Activated B cell treated with CpG ODN at 0.5 μM for 24 hours (primary cell): ENCODE results near the gene ATRN. TPM values are rescaled to one million over a fixed set of nuclear protein-coding genes. Genes with fewer than 3 reads are reported as not detected.

Experiments
- ATAC-seq: fragments of 200-7000 bp; cut with Tn5 transposase; one replicate; pipeline ENCODE4 v1.10.0; 2021; ENCODE audit warnings: low read depth, mild to moderate bottlenecking, moderate library complexity
- CTCF ChIA-PET: fragments of 350-600 bp; sonication (Branson Sonifier 250); formaldehyde crosslinking; loops from one replicate; lab custom pipeline; 2021; ENCODE audit warnings: antibody characterized with exemption; lab: Charles Lee
- POLR2A ChIA-PET: fragments of 350-600 bp; sonication (Branson Sonifier 250); formaldehyde crosslinking; loops from one replicate; lab custom pipeline; 2021; ENCODE audit warnings: antibody characterized with exemption; lab: Charles Lee
- DNase-seq: peaks from one replicate; pipeline ENCODE4 v3.0.0; 2022
- H3K27ac Mint-ChIP-seq: one replicate; pipeline ENCODE4 v1.8.0; 2020; ENCODE audit warnings: mixed read lengths
- H3K27me3 Mint-ChIP-seq: one replicate; pipeline ENCODE4 v1.8.0; 2021; ENCODE audit warnings: mixed read lengths
- H3K36me3 Mint-ChIP-seq: one replicate; pipeline ENCODE4 v1.8.0; 2021; ENCODE audit warnings: low read depth, mixed read lengths
- H3K4me1 Mint-ChIP-seq: one replicate; pipeline ENCODE4 v1.8.0; 2021; ENCODE audit warnings: mixed read lengths
- H3K4me3 Mint-ChIP-seq: one replicate; pipeline ENCODE4 v1.8.0; 2020; ENCODE audit warnings: mild to moderate bottlenecking, mixed read lengths
- H3K9me3 Mint-ChIP-seq: one replicate; pipeline ENCODE4 v1.8.0; 2020; ENCODE audit warnings: mixed read lengths
- intact Hi-C: fragments of 100-400 bp; cut with micrococcal nuclease; formaldehyde crosslinking; loops from one replicate; pipeline ENCODE4 v1.15.1; 2024
- total RNA-seq: library from RNA; stranded (reverse); gene quantifications from 2 replicates; pipeline ENCODE4 v1.2.3, GENCODE V29; 2022
- TF ChIP-seq, protein P1 (sequence below): fragments of 200-600 bp; IDR thresholded peaks from one replicate; pipeline ENCODE4 v1.8.0; 2022; ENCODE audit warnings: antibody characterized with exemption, mild to moderate bottlenecking

ATRN gene
- total RNA-seq, 1 donor from 2014 or later, result 13.0 TPM

DNA sequence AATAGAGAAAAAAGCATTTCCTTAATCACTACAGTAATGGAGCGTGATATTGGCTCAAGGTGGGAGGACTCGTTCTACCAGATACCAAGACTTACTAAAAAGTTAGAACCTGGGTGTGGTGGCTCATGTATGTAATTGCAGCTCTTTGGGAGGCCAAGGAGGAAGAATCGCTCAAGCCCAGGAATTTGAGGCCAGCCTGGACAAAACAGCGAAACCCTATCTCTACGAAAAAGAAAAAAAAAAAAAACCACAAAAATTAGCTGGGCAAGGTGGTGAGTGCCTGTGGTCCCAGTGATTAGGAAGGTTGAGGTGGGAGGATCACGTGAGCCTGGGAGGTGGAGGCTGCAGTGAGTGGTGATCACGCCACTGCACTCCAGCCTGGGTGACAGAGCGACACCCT, 24.0 kb upstream of the ATRN start:
- Mint-ChIP-seq H3K27me3 (peaks cover 13% of the 10 kb centered on the region), H3K4me3 (no peak overlapping the region), H3K9me3 (no peaks in the 10 kb centered on the region), H3K27ac (no peak overlapping the region), H3K4me1 (no peaks in the 10 kb centered on the region), H3K36me3 (no peaks in the 10 kb centered on the region)
- CTCF ChIA-PET, result no interaction called here
- intact Hi-C loops, result no loop called here
- POLR2A ChIA-PET, result no interaction called here
- DNase-seq, result no peak
- ATAC-seq, result no peak
- TF ChIP-seq, protein P1, sequence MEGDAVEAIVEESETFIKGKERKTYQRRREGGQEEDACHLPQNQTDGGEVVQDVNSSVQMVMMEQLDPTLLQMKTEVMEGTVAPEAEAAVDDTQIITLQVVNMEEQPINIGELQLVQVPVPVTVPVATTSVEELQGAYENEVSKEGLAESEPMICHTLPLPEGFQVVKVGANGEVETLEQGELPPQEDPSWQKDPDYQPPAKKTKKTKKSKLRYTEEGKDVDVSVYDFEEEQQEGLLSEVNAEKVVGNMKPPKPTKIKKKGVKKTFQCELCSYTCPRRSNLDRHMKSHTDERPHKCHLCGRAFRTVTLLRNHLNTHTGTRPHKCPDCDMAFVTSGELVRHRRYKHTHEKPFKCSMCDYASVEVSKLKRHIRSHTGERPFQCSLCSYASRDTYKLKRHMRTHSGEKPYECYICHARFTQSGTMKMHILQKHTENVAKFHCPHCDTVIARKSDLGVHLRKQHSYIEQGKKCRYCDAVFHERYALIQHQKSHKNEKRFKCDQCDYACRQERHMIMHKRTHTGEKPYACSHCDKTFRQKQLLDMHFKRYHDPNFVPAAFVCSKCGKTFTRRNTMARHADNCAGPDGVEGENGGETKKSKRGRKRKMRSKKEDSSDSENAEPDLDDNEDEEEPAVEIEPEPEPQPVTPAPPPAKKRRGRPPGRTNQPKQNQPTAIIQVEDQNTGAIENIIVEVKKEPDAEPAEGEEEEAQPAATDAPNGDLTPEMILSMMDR, result no peak

DNA sequence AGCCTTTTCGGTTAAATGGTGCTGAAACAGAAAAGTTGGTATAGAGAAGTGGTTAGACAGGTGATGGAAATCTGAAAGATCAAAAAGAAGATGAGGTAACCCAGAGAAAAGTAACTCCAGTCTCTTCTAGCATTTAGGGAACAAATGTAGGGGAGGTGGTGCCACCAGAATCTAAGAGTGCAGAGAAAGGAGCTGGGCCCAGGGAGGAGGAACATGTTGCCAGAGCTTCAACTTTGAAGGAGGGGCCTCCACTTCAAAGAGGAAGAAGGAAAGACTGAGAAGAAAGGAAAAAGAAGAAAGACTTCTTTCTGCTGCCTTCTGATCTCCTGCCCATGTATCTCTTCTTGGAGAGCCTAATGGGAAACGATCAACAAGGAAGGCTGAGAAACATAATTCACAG, 23.5 kb upstream of the ATRN start:
- Mint-ChIP-seq H3K4me3 (no peak overlapping the region), H3K9me3 (no peaks in the 10 kb centered on the region), H3K27me3 (peaks cover 15% of the 10 kb centered on the region), H3K4me1 (no peaks in the 10 kb centered on the region), H3K36me3 (no peaks in the 10 kb centered on the region), H3K27ac (no peak overlapping the region)
- intact Hi-C loops, result no loop called here
- no peak for ATAC-seq
- TF ChIP-seq, protein P1, result no peak
- CTCF ChIA-PET, result no interaction called here
- POLR2A ChIA-PET, result no interaction called here
- no peak for DNase-seq

DNA sequence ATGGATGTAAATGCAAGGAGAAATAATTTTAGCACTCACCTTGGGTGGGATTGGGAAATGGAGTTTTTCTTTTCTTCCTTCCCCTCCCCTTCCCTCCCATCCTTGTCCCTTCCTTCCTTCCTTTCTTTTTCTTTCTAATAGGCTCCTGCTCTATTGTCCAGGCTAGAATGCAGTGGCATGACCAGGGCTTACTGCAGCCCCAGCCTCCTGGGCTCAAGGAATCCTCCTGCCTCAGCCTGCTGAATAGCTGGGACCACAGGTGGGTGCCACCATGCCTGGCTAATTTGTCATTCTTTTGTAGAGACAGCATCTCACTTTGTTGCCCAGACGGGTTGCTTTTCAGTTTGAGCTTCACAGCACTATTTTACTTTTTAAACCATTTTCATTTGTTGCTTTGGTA, 21.5 kb upstream of the ATRN start:
- H3K9me3 Mint-ChIP-seq, result no peaks in the 10 kb centered on the region
- TF ChIP-seq, protein P1, result no peak
- no peaks in the 10 kb centered on the region for H3K4me1 Mint-ChIP-seq
- peaks cover 21% of the 10 kb centered on the region for H3K27me3 Mint-ChIP-seq
- intact Hi-C loops, result no loop called here
- no peak for DNase-seq
- no peak for ATAC-seq
- H3K4me3 Mint-ChIP-seq, result no peak overlapping the region
- H3K27ac Mint-ChIP-seq, result no peak overlapping the region
- H3K36me3 Mint-ChIP-seq, result no peaks in the 10 kb centered on the region
- CTCF ChIA-PET, result no interaction called here
- POLR2A ChIA-PET, result no interaction called here

DNA sequence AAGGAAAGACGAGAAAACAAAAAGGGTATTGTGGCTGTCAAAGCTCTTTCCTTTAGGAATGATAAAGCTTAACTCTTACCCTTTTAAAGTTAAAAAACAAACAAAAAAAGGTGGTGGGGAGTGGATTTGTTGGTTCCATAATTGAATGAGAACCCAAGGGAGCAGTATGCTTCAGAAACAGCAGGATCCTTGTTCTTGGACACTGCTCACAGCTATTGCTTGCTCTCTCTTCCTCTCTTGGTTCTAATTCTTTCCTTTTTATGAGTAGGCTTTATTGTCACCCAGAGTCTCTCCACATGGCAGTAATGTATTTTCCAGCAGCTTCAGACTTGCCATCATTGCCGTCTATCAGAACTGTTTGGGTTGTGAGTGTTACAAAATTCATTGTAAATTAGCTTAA, 18.7 kb upstream of the ATRN start:
- H3K27ac Mint-ChIP-seq, result no peak overlapping the region
- intact Hi-C loops, result no loop called here
- H3K36me3 Mint-ChIP-seq, result no peaks in the 10 kb centered on the region
- ATAC-seq, result no peak
- CTCF ChIA-PET, result no interaction called here
- POLR2A ChIA-PET, result no interaction called here
- no peak overlapping the region for H3K4me3 Mint-ChIP-seq
- TF ChIP-seq, protein P1, result no peak
- H3K4me1 Mint-ChIP-seq, result no peaks in the 10 kb centered on the region
- DNase-seq, result no peak
- no peaks in the 10 kb centered on the region for H3K9me3 Mint-ChIP-seq
- H3K27me3 Mint-ChIP-seq, result peaks cover 18% of the 10 kb centered on the region

DNA sequence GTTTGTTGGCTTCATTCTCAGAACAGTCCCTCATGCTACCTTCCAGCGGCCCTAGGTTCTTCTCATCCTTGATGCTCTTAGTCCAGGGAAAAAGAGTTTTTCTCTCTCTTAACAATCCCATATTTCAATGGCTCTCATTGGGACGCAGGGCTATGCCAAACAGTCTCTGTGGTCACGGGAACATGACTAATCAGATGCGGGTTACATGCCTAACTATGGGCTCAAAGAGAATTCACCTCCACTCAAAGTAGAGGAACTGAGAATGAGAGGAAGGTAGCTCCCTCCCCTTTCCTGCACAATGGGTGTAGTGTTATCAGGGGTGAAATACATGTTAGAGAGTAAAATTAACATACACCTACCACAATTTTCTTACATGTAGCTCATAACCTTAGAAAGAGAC, 18.1 kb upstream of the ATRN start:
- POLR2A ChIA-PET, result no interaction called here
- intact Hi-C loops, result no loop called here
- Mint-ChIP-seq H3K27me3 (peaks cover 20% of the 10 kb centered on the region), H3K4me1 (no peaks in the 10 kb centered on the region), H3K27ac (no peak overlapping the region), H3K4me3 (no peak overlapping the region), H3K36me3 (no peaks in the 10 kb centered on the region), H3K9me3 (no peaks in the 10 kb centered on the region)
- TF ChIP-seq, protein P1, result no peak
- DNase-seq (no peak), ATAC-seq (no peak)
- CTCF ChIA-PET, result no interaction called here
